Measurements from ENCODE around the gene DAAM2.

GRCh38 chr6:39941820-39942219, 149.6 kb downstream of the DAAM2 start:
- TF ChIP-seq EZH2 (IDR thresholded peaks at IDR 0.05; ENCODE audit: borderline replicate concordance, low read depth, low read length, poor library complexity, severe bottlenecking) (no peak), CTCF (conservative IDR thresholded peaks at IDR 0.05; ENCODE audit: low read depth, low read length) (no peak)

Data from A673 (cell line).